Natural killer cell (primary cell): ENCODE results near the gene MUSK. TPM values are rescaled to one million over a fixed set of nuclear protein-coding genes. Genes with fewer than 3 reads are reported as not detected.

Source experiments
- ATAC-seq, 3 donors: fragments of 150-1000 bp in 2 of 3; fragments of 200-7000 bp in 1 of 3; cut with Tn5 transposase; 1 replicate in 1 of 3; 2 replicates in 2 of 3; pipeline ENCODE4 v1.10.0; 2021; ENCODE audit warnings: mild to moderate bottlenecking in 2 of 3, moderate library complexity in 2 of 3
- DNase-seq, 2 donors: peaks; one replicate each; pipeline versions ENCODE4 v3.0.0 to v3.0.0-alpha.2; 2013 to 2021; ENCODE audit warnings: mixed read lengths in 1 of 2
- H3K27ac ChIP-seq: one replicate; pipeline ENCODE4 v1.5.1; 2013; ENCODE audit warnings: mild to moderate bottlenecking, low read length
- H3K27me3 ChIP-seq: one replicate; pipeline ENCODE4 v1.6.1; 2013; ENCODE audit warnings: low read length; ENCODE audit not compliant: control insufficient read depth, insufficient read depth
- H3K36me3 ChIP-seq: one replicate; pipeline ENCODE4 v1.6.1; 2013; ENCODE audit warnings: low read length; ENCODE audit not compliant: control insufficient read depth, insufficient read depth
- H3K4me1 ChIP-seq: one replicate; pipeline ENCODE4 v1.6.1; 2013; ENCODE audit warnings: low read length; ENCODE audit not compliant: control insufficient read depth, insufficient read depth
- H3K4me3 ChIP-seq: one replicate; pipeline ENCODE4 v1.5.1; 2013; ENCODE audit warnings: low read length
- H3K9me3 ChIP-seq: one replicate; pipeline ENCODE4 v1.6.1; 2013; ENCODE audit warnings: low read length; ENCODE audit not compliant: control insufficient read depth, insufficient read depth
- H3K27ac Mint-ChIP-seq, 2 donors: one replicate each; pipeline ENCODE4 v1.8.0; 2022; ENCODE audit warnings: mild to moderate bottlenecking in 2 of 2, mixed read lengths in 2 of 2, moderate library complexity in 1 of 2
- H3K27me3 Mint-ChIP-seq, 2 donors: one replicate each; pipeline ENCODE4 v1.8.0; 2022; ENCODE audit warnings: low read depth in 2 of 2, mixed read lengths in 2 of 2
- H3K36me3 Mint-ChIP-seq: one replicate; pipeline ENCODE4 v1.8.0; 2022; ENCODE audit warnings: mixed read lengths
- H3K4me1 Mint-ChIP-seq, 2 donors: one replicate each; pipeline ENCODE4 v1.8.0; 2022; ENCODE audit warnings: mixed read lengths in 2 of 2
- H3K4me3 Mint-ChIP-seq: one replicate; pipeline ENCODE4 v1.8.0; 2022; ENCODE audit warnings: mild to moderate bottlenecking, moderate library complexity, mixed read lengths
- H3K9me3 Mint-ChIP-seq, 2 donors: one replicate each; pipeline ENCODE4 v1.8.0; 2022; ENCODE audit warnings: mixed read lengths in 2 of 2
- WGBS: methylation state at CpG from one replicate; pipeline ENCODE4 v1.1.7; 2013; ENCODE audit warnings: missing lambda C conversion rate; ENCODE audit not compliant: insufficient coverage; 5-methylcytosine and 5-hydroxymethylcytosine counted together
- intact Hi-C: fragments of 100-400 bp; cut with micrococcal nuclease; formaldehyde crosslinking; loops from one replicate; pipeline ENCODE4 v1.14.2; 2022
- total RNA-seq, 4 donors: library from RNA; stranded (reverse); fragments of 120-200 nt in 1 of 4; gene quantifications; one replicate each; pipeline versions ENCODE4 v1.2.3 to v1.2.4, GENCODE V29; 2013 to 2022
- TF ChIP-seq, protein P1 (sequence below): fragments of 200-600 bp; IDR thresholded peaks from one replicate; pipeline ENCODE4 v1.8.0; 2022; ENCODE audit warnings: antibody characterized with exemption

The MUSK gene
- total RNA-seq, 3 donors from 2014 or later (not counting 1 experiment from before 2014, with no cell fraction given): not detected

DNA sequence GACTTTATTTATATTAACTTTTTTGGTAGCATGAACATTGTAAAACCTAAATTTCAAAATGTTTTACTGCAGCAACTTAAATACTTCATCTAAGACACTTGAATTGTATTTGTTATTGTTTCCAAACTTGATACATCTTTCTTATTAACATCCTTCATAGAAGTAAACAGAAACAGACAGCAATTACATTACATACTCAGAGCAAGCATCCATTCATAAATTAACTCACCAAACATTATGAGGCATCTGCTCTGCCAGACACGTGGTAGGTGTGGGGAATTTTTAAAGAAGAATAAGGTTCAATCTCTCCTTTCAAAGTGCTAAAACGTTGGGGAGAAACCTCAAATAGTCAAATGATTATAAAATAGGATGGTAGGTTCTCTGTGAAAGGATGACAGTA, 130.8 kb downstream of the MUSK start:
- no peaks in the 10 kb centered on the region for H3K27me3 ChIP-seq
- ATAC-seq (no peak), DNase-seq (no peak)
- WGBS: 58% methylated on average over 1 of the region's 2 CpGs
- H3K27ac Mint-ChIP-seq: no peak overlapping the region
- H3K36me3 Mint-ChIP-seq: no peaks in the 10 kb centered on the region
- no peaks in the 10 kb centered on the region for H3K27me3 Mint-ChIP-seq
- no peaks in the 10 kb centered on the region for H3K4me1 ChIP-seq
- TF ChIP-seq, protein P1, sequence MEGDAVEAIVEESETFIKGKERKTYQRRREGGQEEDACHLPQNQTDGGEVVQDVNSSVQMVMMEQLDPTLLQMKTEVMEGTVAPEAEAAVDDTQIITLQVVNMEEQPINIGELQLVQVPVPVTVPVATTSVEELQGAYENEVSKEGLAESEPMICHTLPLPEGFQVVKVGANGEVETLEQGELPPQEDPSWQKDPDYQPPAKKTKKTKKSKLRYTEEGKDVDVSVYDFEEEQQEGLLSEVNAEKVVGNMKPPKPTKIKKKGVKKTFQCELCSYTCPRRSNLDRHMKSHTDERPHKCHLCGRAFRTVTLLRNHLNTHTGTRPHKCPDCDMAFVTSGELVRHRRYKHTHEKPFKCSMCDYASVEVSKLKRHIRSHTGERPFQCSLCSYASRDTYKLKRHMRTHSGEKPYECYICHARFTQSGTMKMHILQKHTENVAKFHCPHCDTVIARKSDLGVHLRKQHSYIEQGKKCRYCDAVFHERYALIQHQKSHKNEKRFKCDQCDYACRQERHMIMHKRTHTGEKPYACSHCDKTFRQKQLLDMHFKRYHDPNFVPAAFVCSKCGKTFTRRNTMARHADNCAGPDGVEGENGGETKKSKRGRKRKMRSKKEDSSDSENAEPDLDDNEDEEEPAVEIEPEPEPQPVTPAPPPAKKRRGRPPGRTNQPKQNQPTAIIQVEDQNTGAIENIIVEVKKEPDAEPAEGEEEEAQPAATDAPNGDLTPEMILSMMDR: no peak
- no peaks in the 10 kb centered on the region for H3K4me1 Mint-ChIP-seq
- intact Hi-C loops: no loop called here
- H3K4me3 Mint-ChIP-seq: no peak overlapping the region
- H3K9me3 Mint-ChIP-seq: no peaks in the 10 kb centered on the region
- no peaks in the 10 kb centered on the region for H3K9me3 ChIP-seq
- H3K36me3 ChIP-seq: no peaks in the 10 kb centered on the region
- no peak overlapping the region for H3K4me3 ChIP-seq
- H3K27ac ChIP-seq: no peak overlapping the region

DNA sequence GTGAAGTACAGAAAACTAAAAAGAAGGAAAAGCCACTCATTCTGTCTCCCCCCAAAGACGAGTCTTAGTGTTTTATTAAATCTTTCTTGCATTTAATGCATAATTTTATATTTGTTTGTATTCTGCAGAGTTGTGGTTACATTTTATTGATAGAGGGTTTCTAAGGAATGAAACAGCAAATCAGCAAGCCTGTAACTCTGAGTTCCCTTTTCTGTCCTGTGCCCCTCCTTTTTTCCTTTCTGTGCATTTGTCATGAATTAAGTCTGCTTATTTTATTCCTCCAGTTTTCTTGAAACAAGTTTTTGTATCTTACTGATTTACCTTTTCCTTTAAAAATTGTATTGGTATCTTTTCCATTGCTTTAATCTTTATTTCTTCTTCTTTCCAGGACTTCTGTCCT, 132.8 kb downstream of the MUSK start:
- TF ChIP-seq, protein P1: no peak
- Histone ChIP-seq H3K4me3 (no peak overlapping the region), H3K27me3 (no peaks in the 10 kb centered on the region), H3K9me3 (no peaks in the 10 kb centered on the region), H3K27ac (no peak overlapping the region), H3K4me1 (no peaks in the 10 kb centered on the region), H3K36me3 (no peaks in the 10 kb centered on the region)
- H3K4me1 Mint-ChIP-seq: no peaks in the 10 kb centered on the region
- H3K9me3 Mint-ChIP-seq: peaks cover 3 to 4% of the 10 kb centered on the region in 2 donors
- no CpG with 5 or more reads among the region's 1 CpG for WGBS
- no peak overlapping the region for H3K4me3 Mint-ChIP-seq
- intact Hi-C loops: no loop called here
- DNase-seq: no peak
- H3K36me3 Mint-ChIP-seq: no peaks in the 10 kb centered on the region
- no peak overlapping the region for H3K27ac Mint-ChIP-seq
- ATAC-seq: no peak
- no peaks in the 10 kb centered on the region for H3K27me3 Mint-ChIP-seq

DNA sequence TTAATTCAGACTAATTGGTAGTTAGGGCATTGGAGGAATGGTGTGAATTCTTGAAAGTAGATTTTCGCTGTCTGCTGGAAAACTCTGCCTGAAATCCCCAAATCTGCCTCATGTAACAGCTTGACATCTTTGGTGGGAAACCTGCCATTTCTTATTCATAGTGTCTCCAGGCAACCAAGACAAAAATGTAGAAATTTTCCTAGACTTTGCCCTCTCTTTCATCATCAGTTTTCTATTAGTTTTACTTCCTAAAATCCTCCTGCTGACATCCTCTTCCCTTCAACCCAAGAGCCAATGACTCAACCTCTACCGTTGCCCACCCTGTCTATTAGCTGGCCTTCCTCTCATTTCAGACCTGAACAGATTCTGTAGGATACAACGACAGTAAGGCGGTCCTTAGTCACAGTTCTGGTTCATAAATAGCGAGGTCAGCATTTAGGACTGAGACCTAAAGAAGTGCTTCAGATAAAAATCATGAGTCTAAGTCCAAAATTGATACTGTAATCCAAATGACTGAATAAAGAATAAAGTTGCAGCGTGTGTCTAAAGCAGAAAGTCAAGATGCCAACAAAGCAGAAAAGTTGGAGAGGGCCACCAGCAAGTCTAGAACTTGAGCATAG, 133.9 kb downstream of the MUSK start:
- Histone ChIP-seq H3K9me3 (no peaks in the 10 kb centered on the region), H3K4me3 (no peak overlapping the region), H3K27ac (no peak overlapping the region), H3K4me1 (no peaks in the 10 kb centered on the region), H3K36me3 (no peaks in the 10 kb centered on the region), H3K27me3 (no peaks in the 10 kb centered on the region)
- ATAC-seq: no peak
- Mint-ChIP-seq H3K9me3 (peaks cover 3 to 7% of the 10 kb centered on the region in 2 donors), H3K36me3 (peaks cover under 1% of the 10 kb centered on the region), H3K4me3 (no peak overlapping the region), H3K27ac (no peak overlapping the region), H3K4me1 (no peaks in the 10 kb centered on the region), H3K27me3 (no peaks in the 10 kb centered on the region)
- TF ChIP-seq, protein P1: no peak
- intact Hi-C loops: no loop called here
- 83% methylated on average over 6 of the region's 6 CpGs for WGBS
- DNase-seq: no peak
